HepG2 (cell line): Measurements from ENCODE around the gene ZDHHC19. TPM values are rescaled to one million over a fixed set of nuclear protein-coding genes. Genes with fewer than 3 reads are reported as not detected.

Experiments
- ATAC-seq: fragments of 200-7000 bp; cut with Tn5 transposase; 3 replicates; pipeline ENCODE4 v1.9.1; 2020; ENCODE audit warnings: mild to moderate bottlenecking, moderate library complexity
- BruUV-seq: library from RNA; stranded (reverse); fragments of 400-500 nt; replicated peaks from 2 replicates; lab custom pipeline; 2021; lab: Mats Ljungman, UMichigan
- CTCF ChIA-PET: fragments of 300-600 bp; formaldehyde crosslinking; extraction: SDS; loops from one replicate; lab custom pipeline; 2021; ENCODE audit warnings: low total read pairs, inconsistent platforms, low intra/inter-chr PET ratio; lab: Yijun Ruan, JAX
- POLR2A ChIA-PET: fragments of 350-600 bp; sonication (Branson Sonifier 250); formaldehyde crosslinking; loops from one replicate; lab custom pipeline; 2020; ENCODE audit warnings: antibody characterized with exemption, inconsistent platforms; lab: Yijun Ruan, JAX
- DNase-seq: peaks from one replicate; pipeline ENCODE4 v3.0.0-alpha.2; 2015; ENCODE audit warnings: low spot score
- FAIRE-seq: peaks from 3 replicates; lab custom pipeline; 2011; peaks lifted over from hg19 to GRCh38; lab: Jason Lieb, UNC
- H2AFZ ChIP-seq: one replicate; pipeline ENCODE4 v1.6.1; 2011; ENCODE audit warnings: low read length, inconsistent platforms
- H3K27ac ChIP-seq: fragments of 300-600 bp; 3 replicates; pipeline ENCODE4 v1.8.0; 2011; ENCODE audit warnings: mixed run types, mild to moderate bottlenecking, mixed read lengths, low read length, inconsistent platforms; ENCODE audit not compliant: insufficient read depth; ENCODE audit errors: extremely low read length
- H3K27me3 ChIP-seq, 2 experiments: fragments of 200-600 bp in 1 of 2; 2 replicates in 1 of 2; 3 replicates in 1 of 2; pipeline versions ENCODE4 v1.6.0 to v1.8.0; 2011; ENCODE audit warnings: low read length in 2 of 2, mild to moderate bottlenecking in 2 of 2, moderate library complexity in 2 of 2, inconsistent platforms in 1 of 2; ENCODE audit not compliant: insufficient read depth in 2 of 2, control insufficient read depth in 1 of 2
- H3K36me3 ChIP-seq, 2 experiments: fragments of 200-600 bp in 1 of 2; replicated peaks in 1 of 2; 2 replicates in 1 of 2; 3 replicates in 1 of 2; pipeline versions ENCODE4 v1.5.1 to v1.8.0; 2011; ENCODE audit warnings: low read length in 2 of 2, inconsistent platforms in 1 of 2; ENCODE audit not compliant: insufficient read depth in 2 of 2, control insufficient read depth in 1 of 2
- H3K4me1 ChIP-seq: 2 replicates; pipeline ENCODE4 v1.5.1; 2012; ENCODE audit warnings: low read length, inconsistent platforms; ENCODE audit not compliant: insufficient read depth
- H3K4me2 ChIP-seq: 2 replicates; pipeline ENCODE4 v1.6.0; 2011; ENCODE audit warnings: low read depth, low read length, inconsistent platforms
- H3K4me3 ChIP-seq, 3 experiments: fragments of 200-600 bp in 1 of 3; sonication (generic), shearing (Covaris generic) in 1 of 3; replicated peaks in 1 of 3; 2 replicates each; pipeline ENCODE4 v1.5.1; 2011 to 2016; ENCODE audit warnings: low read length in 3 of 3, inconsistent platforms in 2 of 3, low read depth in 2 of 3, mild to moderate bottlenecking in 2 of 3, control low read depth in 1 of 3, mixed read lengths in 1 of 3; ENCODE audit not compliant: insufficient read depth in 1 of 3
- H3K79me2 ChIP-seq: one replicate; pipeline ENCODE4 v1.6.1; 2011; ENCODE audit warnings: low read length, inconsistent platforms; ENCODE audit not compliant: insufficient read depth
- H3K9ac ChIP-seq: 2 replicates; pipeline ENCODE4 v1.6.0; 2011; ENCODE audit warnings: mild to moderate bottlenecking, low read depth, low read length, inconsistent platforms; ENCODE audit not compliant: insufficient read depth
- H3K9me3 ChIP-seq: 2 replicates; pipeline ENCODE4 v1.5.1; 2012; ENCODE audit warnings: mild to moderate bottlenecking, low read length
- H4K20me1 ChIP-seq: 2 replicates; pipeline ENCODE4 v1.6.0; 2011; ENCODE audit warnings: inconsistent platforms, mild to moderate bottlenecking, low read length, moderate library complexity; ENCODE audit not compliant: insufficient read depth
- ATF3 ChIP-seq: sonication (generic); formaldehyde crosslinking; IDR thresholded peaks from 2 replicates; pipeline ENCODE4 v1.4.0; 2020; ENCODE audit warnings: missing genetic modification reagents
- ATF5 ChIP-seq: sonication (generic); formaldehyde crosslinking; IDR thresholded peaks from 2 replicates; pipeline ENCODE4 v1.4.0; 2020; ENCODE audit warnings: mild to moderate bottlenecking, low read depth, missing genetic modification reagents
- BRF2 ChIP-seq: sonication (generic); formaldehyde crosslinking; IDR thresholded peaks from 2 replicates; pipeline ENCODE4 v1.8.1; 2022; ENCODE audit warnings: mild to moderate bottlenecking, missing genetic modification reagents
- CREBL2 ChIP-seq: sonication (generic); formaldehyde crosslinking; IDR thresholded peaks from 2 replicates; pipeline ENCODE4 v1.8.1; 2023; ENCODE audit warnings: missing genetic modification reagents, mild to moderate bottlenecking, borderline replicate concordance
- CSRNP1 ChIP-seq: sonication (generic); formaldehyde crosslinking; IDR thresholded peaks from 2 replicates; pipeline ENCODE4 v1.8.1; 2023; ENCODE audit warnings: mild to moderate bottlenecking, missing genetic modification reagents
- FOXK2 ChIP-seq: fragments of 450-650 bp; IDR thresholded peaks from 2 replicates; pipeline ENCODE4 v1.6.1; 2016
- IKZF1 ChIP-seq: fragments of 450-650 bp; IDR thresholded peaks from 2 replicates; pipeline ENCODE4 v1.7.1; 2016
- KDM4B ChIP-seq: sonication (generic); formaldehyde crosslinking; IDR thresholded peaks from 2 replicates; pipeline ENCODE4 v1.4.0; 2020; ENCODE audit warnings: missing genetic modification reagents
- MTERF4 ChIP-seq: sonication (generic); formaldehyde crosslinking; IDR thresholded peaks from 2 replicates; pipeline ENCODE4 v1.8.0; 2023; ENCODE audit warnings: mild to moderate bottlenecking, missing genetic modification reagents
- NFRKB ChIP-seq: fragments of 450-650 bp; IDR thresholded peaks from 2 replicates; pipeline ENCODE4 v1.6.1; 2017
- PITX1 ChIP-seq: sonication (generic); formaldehyde crosslinking; IDR thresholded peaks from 2 replicates; pipeline ENCODE4 v1.5.1; 2020; ENCODE audit warnings: mild to moderate bottlenecking, missing genetic modification reagents
- SIN3A ChIP-seq: IDR thresholded peaks from 2 replicates; pipeline ENCODE4 v1.6.1; 2011; ENCODE audit warnings: low read depth, mild to moderate bottlenecking, control low read depth, low read length, borderline replicate concordance
- SRSF1 ChIP-seq: fragments of 200-400 bp; formaldehyde crosslinking; optimal IDR thresholded peaks from 2 replicates; pipeline ENCODE3; 2017; ENCODE audit warnings: mild to moderate bottlenecking, low read depth, low read length, moderate library complexity
- THYN1 ChIP-seq: sonication (generic); formaldehyde crosslinking; IDR thresholded peaks from 2 replicates; pipeline ENCODE4 v1.8.1; 2023; ENCODE audit warnings: low read depth, mild to moderate bottlenecking, moderate library complexity, missing genetic modification reagents, borderline replicate concordance
- ZNF180 ChIP-seq: sonication (generic); formaldehyde crosslinking; IDR thresholded peaks from 2 replicates; pipeline ENCODE4 v1.4.0; 2020; ENCODE audit warnings: low read depth, missing genetic modification reagents, borderline replicate concordance
- ZNF30 ChIP-seq: sonication (generic); formaldehyde crosslinking; IDR thresholded peaks from 2 replicates; pipeline ENCODE4 v1.5.0; 2020; ENCODE audit warnings: mild to moderate bottlenecking, missing genetic modification reagents
- ZNF652 ChIP-seq: IDR thresholded peaks from 2 replicates; pipeline ENCODE4 v1.6.1; 2016; ENCODE audit warnings: low read depth, borderline replicate concordance
- ZNF788 ChIP-seq: sonication (generic); formaldehyde crosslinking; IDR thresholded peaks from 2 replicates; pipeline ENCODE4 v1.5.0; 2020; ENCODE audit warnings: mild to moderate bottlenecking, missing genetic modification reagents, borderline replicate concordance
- WGBS: methylation state at CpG from one replicate; pipeline ENCODE4 v1.1.6; 2017; ENCODE audit warnings: low lambda C conversion rate; 5-methylcytosine and 5-hydroxymethylcytosine counted together
- in situ Hi-C: cut with HindIII; loops from 2 replicates; pipeline ENCODE4 v1.10.0; 2017; ENCODE audit warnings: low pct_unique_long_range_greater_than_20kb; ENCODE audit not compliant: extremely low pct_ligation_motif_present
- intact Hi-C: fragments of 100-400 bp; cut with micrococcal nuclease; formaldehyde crosslinking; loops from one replicate; pipeline ENCODE4 v1.10.0; 2022; ENCODE audit not compliant: unreplicated experiment
- polyA plus RNA-seq, 8 experiments: library from polyadenylated mRNA; depleted of rRNA in 3 of 8; stranded (reverse) in 7 of 8; unstranded in 1 of 8; fragments of >200 nt; fragmentation: Illumina TruSeq in 4 of 8; extraction: Trizol in 4 of 8; gene quantifications; 2 replicates each; pipeline versions ENCODE4 v1.2.1 to v1.2.3, GENCODE V29; 2011 to 2016; ENCODE audit warnings: low read depth in 4 of 8, missing spikeins in 1 of 8, mixed read lengths in 1 of 8; ENCODE audit not compliant: insufficient read depth in 1 of 8
- total RNA-seq, 5 experiments: library from RNA; depleted of rRNA; stranded (reverse); fragments of >200 nt; fragmentation: Illumina TruSeq; extraction: Trizol; gene quantifications; 2 replicates each; pipeline ENCODE4 v1.2.3, GENCODE V29; 2016; ENCODE audit warnings: low read depth in 1 of 5

Gene ZDHHC19
- total and polyA plus RNA-seq, 2 of the 13 experiments (the other 11 are each of a cell fraction or from before 2014, with no cell fraction given), result 0.22 to 0.53 TPM

GRCh38 chr3:196203846-196204245 lies 7.4 kb downstream of the ZDHHC19 start:
- in situ Hi-C loops (no loop called here), intact Hi-C loops (no loop called here)
- DNase-seq, result no peak
- Histone ChIP-seq H3K9me3 (no peaks in the 10 kb centered on the region), H2AFZ (no peak overlapping the region), H3K9ac (no peak overlapping the region), H3K36me3 (no peaks in the 10 kb centered on the region), H3K4me2 (no peak overlapping the region), H3K4me3 (no peak overlapping the region), H3K27ac (no peak overlapping the region), H3K4me1 (peaks cover 50% of the 10 kb centered on the region), H3K79me2 (no peaks in the 10 kb centered on the region), H4K20me1 (no peaks in the 10 kb centered on the region), H3K27me3 (peaks cover 3 to 10% of the 10 kb centered on the region in 2 experiments; a peak in 2 of 5 replicates)
- TF ChIP-seq PITX1 (CRISPR knock-in tag) (no peak), ZNF652 (CRISPR knock-in tag) (no peak), CREBL2 (CRISPR knock-in tag) (no peak), ATF5 (no peak), CSRNP1 (CRISPR knock-in tag) (no peak), SRSF1 (no peak), ZNF30 (CRISPR knock-in tag) (no peak), SIN3A (no peak), ATF3 (no peak), IKZF1 (no peak), ZNF180 (no peak), BRF2 (CRISPR knock-in tag) (no peak), NFRKB (no peak), THYN1 (CRISPR knock-in tag) (no peak), KDM4B (CRISPR knock-in tag) (no peak), ZNF788 (CRISPR knock-in tag) (no peak), MTERF4 (CRISPR knock-in tag) (no peak), FOXK2 (no peak)
- POLR2A ChIA-PET, result no interaction called here
- BruUV-seq, result no TSS peak
- no peak for FAIRE-seq
- 91% methylated on average over 3 of the region's 3 CpGs for WGBS
- CTCF ChIA-PET, result no interaction called here
- no peak for ATAC-seq
